Hematopoietic multipotent progenitor cell treated with erythropoietin and hydrocortisone succinate and interleukin-3 and kit ligand, for 4 days (in vitro differentiated cells): ENCODE measurements around the gene MYBPHL.

ENCODE experiments used
- DNase-seq: peaks from one replicate; pipeline ENCODE4 v3.0.0-alpha.2; 2015

The MYBPHL gene

DNA sequence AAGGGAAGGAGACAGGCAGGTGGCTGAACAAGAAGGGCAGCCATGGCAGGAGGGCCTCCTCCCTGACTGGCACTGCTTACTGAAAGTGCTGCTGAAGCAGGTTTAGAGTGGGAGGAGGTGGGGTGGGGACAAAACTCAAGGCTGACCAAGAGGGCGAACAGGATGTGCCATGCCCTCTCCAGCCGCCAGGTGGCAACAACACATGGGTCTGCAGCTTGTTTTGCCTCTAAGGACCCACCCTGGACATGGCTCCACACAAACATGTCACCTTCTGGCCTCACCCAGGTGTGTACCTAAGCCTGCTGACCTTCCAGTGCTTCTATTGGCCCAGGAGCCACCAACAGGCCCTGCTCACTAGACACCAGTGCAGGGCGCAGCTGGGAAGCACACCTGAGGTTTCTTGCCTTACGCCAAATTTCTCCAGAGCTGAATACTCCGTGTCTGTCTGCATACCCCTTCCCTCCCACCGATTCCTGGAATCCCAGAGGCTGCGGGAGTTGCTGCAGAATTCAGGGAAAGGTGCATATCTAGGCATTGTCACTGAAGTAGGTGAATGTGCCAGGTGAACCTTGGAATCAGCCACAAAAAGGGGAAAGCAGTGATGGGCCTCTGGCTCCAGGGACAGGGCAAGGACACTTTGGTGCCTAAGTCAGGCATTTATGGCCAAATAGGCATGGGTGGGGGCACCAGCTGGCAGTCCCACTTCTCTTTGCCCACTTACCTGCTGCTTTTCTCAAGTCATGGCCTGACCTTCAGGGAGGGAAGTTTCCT lies 29.2 kb downstream of the MYBPHL start:
- DNase-seq, result peak; percentile 84

DNA sequence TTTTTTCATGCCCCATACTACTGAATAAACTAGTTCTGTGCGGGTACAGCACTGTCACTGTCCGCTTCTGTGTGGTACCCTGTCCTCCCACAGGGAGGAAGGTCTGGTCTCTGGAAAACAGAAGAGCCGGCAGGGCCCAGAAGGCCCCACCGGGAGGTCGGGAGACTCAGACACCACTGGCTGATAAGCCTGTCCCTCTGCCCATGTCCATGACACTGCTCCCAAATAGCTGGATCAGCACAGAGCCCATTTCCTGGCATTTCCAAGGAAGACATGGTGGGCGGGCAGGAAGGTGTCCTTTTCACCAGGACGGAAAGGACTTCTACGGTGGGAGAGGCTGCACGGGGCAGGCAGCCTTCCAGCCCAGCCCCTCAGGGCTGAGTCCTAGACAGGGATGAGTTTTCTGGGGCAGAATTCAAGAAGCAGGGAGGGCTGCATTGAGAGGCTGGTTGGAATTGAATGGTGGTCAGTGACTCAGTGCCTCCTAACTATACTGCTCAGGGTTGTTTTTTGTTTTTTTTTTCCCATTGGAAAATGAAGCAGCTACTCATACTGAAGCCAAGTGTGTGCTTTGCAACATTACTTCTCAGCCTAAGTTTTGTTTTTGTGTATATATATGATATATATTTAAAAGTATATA lies 31.0 kb downstream of the MYBPHL start:
- DNase-seq, result no peak

DNA sequence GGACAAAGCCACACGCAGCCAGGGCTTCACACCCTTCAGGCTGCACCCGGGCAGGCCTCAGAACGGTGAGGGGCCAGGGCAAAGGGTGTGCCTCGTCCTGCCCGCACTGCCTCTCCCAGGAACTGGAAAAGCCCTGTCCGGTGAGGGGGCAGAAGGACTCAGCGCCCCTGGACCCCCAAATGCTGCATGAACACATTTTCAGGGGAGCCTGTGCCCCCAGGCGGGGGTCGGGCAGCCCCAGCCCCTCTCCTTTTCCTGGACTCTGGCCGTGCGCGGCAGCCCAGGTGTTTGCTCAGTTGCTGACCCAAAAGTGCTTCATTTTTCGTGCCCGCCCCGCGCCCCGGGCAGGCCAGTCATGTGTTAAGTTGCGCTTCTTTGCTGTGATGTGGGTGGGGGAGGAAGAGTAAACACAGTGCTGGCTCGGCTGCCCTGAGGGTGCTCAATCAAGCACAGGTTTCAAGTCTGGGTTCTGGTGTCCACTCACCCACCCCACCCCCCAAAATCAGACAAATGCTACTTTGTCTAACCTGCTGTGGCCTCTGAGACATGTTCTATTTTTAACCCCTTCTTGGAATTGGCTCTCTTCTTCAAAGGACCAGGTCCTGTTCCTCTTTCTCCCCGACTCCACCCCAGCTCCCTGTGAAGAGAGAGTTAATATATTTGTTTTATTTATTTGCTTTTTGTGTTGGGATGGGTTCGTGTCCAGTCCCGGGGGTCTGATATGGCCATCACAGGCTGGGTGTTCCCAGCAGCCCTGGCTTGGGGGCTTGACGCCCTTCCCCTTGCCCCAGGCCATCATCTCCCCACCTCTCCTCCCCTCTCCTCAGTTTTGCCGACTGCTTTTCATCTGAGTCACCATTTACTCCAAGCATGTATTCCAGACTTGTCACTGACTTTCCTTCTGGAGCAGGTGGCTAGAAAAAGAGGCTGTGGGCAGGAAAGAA lies 32.0 kb downstream of the MYBPHL start:
- no peak for DNase-seq

DNA sequence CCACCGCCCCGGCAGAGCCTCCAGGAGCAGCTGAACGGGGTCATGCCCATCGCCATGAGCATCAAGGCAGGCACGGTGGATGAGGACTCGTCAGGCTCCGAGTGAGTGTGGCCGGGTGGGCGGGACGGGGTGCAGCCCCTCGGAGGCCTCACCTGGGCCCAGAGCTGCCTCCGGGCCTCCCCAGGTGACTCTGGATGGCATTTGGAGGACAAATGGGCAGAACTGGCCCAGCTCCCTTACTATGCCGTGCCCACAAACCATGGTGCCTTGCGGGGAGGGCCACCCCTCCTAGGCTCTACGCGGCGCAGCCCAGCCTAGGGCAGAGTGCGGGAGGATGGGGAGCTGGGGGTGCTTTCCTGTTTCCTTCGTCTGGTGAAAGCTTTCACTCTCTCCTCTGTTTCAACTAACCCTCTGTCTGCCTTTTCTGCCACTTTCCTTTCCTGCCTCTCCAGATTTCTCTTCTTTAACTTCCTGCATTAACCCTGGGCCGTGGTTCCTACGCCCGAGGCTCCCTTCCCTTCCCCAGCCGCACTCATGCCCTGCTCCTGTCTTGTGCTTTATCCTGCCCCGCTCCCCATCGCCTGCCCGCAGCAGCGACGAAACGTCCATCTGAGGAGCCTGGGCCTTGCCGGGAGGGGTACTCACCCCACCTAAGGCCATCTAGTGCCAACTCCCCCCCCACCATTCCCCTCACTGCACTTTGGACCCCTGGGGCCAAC lies 33.1 kb downstream of the MYBPHL start:
- no peak for DNase-seq

DNA sequence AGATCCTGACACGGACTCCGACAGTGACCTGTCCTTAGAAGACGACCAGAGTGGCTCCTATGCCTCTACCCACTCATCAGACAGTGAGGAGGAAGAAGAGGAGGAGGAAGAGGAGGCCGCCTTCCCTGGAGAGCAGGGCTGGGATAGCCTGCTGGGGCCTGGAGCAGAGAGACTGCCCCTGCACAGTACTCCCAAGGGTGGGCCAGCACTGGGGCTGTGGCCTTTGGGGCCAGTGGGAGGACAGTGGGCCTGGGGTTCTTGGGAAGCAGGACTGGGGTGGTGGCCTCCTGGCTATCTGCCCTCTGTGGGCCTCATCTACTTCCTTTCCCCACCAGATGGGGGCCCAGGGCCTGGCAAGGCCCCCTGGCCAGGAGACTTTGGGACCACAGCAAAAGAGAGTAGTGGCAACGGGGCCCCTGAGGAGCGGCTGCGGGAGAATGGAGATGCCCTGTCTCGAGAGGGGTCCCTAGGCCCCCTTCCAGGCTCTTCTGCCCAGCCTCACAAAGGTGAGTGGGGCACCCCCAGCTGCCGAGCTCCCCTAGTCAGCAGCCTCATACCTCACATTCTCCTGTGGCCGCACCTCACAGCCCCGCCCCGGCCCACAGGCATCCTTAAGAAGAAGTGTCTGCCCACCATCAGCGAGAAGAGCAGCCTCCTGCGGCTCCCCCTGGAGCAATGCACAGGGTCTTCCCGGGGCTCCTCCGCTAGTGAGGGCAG lies 33.8 kb downstream of the MYBPHL start:
- no peak for DNase-seq

DNA sequence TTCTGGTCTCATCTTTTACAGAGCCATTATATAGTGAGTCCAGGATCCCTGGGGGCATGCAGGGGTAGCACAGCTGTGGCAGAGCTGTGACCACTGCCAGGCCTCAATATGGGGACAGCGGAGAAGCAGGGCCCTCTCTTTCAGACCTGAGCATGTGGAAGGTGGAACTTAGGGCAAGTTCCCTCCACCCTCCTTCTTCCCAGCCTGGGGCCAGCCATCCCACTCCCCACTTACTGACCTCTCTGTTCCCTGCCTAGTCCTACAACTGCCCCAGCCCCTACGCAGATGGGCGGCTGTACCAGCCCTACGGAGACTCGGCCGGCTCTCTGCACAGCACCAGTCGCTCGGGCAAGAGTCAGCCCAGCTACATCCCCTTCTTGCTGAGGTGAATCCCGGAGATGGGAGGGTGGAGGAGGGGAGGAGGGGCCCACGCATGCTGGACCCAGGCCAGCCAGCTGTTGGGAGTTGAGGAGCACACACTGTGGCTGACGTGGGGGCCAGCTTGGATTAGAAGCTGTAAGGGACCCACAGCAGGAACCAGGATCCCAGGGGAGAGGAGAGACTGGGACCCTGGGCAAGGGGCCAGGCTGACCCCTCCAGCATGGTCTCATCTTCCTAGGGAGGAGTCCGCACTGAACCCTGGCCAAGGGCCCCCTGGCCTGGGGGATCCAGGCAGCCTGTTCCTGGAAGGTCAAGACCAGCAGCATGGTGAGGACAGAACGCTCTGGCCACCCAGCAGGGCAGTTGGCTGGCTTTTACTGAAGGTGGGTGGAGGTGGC lies 34.6 kb downstream of the MYBPHL start:
- no peak for DNase-seq

DNA sequence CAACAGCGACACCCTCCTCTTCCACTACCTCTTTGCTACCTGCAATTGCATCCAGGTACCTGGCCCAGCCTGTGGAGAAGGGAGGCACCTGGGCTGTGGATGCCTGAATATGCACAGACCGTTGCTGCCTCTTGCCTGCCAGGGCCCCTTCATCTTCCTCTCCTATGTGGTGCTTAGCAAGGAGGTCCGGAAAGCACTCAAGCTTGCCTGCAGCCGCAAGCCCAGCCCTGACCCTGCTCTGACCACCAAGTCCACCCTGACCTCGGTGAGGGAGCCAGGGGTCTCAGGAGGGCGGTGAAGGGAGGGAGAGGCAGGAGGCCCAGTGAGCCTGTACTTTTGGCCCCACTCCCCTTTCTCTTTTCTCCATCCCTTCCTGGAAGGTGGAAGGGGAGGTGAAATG lies 35.4 kb downstream of the MYBPHL start:
- DNase-seq, result no peak

DNA sequence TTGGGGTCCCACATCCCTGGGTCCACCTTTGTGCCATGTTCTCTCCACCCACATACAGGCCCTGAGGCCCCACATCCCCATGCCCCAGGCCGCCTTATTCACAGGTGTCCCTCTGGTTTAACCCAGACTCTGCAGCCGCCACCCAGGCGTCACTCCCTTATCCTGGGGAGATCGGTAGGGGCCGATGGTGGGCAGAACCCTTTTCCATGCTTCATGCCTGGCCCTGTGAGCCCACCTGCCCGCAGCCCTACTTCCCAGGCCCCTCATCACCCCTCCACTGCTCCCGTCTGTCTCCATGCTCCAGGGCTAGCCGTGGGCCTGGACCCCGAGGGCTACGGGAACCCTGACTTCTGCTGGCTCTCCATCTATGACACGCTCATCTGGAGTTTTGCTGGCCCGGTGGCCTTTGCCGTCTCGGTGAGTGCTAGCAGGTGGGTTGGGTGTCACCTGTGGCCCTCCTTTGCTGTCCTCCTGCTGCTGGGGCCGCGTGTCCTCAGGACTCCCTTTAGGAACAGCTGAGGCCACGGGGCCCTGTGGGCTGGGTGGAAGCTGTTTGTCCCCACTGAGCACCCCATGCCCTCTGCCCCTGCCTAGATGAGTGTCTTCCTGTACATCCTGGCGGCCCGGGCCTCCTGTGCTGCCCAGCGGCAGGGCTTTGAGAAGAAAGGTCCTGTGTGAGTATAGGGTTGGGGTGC lies 36.0 kb downstream of the MYBPHL start:
- no peak for DNase-seq

DNA sequence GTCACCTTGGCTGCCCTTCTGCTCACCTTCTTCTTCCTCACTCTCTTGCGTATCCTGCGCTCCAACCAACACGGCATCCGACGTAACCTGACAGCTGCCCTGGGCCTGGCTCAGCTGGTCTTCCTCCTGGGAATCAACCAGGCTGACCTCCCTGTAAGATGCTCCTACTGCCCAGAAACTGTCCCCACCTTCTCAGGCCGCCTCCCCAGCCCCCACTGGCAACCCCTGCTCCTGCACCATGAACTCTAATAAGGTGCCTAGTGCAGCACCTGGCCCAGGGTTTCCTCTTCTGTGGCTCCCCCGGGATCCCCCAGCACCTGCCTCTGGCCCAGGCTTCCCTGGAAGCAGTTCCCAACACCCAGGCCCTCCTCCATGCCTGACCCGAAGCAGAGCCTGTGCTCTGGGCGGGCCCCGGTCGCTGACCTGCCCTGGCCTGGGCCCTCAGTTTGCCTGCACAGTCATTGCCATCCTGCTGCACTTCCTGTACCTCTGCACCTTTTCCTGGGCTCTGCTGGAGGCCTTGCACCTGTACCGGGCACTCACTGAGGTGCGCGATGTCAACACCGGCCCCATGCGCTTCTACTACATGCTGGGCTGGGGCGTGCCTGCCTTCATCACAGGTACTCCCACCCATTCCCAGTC lies 36.7 kb downstream of the MYBPHL start:
- DNase-seq, result no peak

DNA sequence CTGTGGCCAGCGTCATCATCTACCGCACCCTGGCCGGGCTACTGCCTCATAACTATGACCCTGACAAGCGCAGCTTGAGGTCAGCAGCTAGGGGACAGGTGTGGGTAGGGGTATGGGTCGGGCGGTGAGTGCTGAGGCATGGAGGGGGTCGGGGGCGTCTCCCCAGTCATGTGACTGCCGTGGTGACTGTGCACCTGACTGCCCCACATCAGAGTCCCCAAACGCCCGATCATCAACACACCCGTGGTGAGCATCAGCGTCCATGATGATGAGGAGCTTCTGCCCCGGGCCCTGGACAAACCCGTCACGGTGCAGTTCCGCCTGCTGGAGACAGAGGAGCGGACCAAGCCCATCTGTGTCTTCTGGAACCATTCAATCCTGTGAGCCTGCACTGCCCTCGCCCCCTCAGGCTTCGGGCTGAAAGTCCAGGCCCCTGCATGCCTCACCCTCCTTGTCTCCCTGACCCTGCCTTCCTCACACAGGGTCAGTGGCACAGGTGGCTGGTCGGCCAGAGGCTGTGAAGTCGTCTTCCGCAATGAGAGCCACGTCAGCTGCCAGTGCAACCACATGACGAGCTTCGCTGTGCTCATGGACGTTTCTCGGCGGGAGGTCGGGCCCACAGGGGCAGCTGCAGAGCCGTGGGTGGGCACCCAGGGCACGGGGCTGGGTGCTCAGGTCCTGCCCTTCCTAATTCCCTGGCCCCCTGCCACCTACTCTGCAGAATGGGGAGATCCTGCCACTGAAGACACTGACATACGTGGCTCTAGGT lies 37.4 kb downstream of the MYBPHL start:
- DNase-seq, result no peak

DNA sequence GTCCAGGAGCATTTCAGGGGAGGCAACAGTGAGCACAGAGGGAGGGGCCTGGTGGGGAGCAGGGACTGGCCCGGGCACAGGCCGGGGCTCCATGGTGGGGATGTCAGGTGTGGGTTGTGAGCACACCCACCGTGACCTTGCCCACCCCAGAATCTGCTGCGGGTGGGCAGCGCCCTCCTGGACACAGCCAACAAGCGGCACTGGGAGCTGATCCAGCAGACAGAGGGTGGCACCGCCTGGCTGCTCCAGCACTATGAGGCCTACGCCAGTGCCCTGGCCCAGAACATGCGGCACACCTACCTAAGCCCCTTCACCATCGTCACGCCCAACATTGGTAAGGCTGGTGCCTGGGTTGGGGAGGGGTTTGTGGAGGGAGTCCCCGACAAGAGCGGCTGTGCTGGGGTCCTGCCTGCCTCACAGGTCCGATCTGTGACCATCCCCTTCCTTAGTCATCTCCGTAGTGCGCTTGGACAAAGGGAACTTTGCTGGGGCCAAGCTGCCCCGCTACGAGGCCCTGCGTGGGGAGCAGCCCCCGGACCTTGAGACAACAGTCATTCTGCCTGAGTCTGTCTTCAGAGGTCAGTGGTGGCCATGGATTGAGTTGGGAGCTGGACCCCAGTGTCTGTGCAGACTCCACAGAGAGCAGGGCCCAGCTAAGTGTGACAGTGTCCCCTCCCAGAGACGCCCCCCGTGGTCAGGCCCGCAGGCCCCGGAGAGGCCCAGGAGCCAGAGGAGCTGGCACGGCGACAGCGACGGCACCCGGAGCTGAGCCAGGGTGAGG lies 38.2 kb downstream of the MYBPHL start:
- DNase-seq, result no peak

DNA sequence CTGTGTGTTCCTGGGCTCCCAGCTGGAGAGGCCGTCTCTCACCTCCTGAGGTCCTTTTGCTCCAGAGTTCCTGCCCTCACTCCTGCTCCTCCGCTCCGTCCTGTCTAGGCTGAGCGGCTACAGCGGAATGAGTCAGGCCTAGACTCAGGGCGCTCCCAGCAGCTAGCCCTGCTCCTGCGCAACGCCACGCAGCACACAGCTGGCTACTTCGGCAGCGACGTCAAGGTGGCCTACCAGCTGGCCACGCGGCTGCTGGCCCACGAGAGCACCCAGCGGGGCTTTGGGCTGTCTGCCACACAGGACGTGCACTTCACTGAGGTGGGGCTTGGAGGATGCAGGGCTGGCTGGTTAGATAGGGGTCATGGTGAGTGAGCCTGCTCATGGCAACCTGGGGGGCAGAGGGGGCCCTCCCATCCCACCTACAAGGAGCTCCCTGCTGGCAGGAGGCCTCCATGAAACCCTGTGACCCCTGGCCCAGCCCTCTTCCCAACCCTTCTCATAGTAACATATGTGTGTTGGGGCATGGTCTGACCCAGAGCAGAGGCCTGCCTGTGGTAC lies 39.0 kb downstream of the MYBPHL start:
- DNase-seq, result no peak

DNA sequence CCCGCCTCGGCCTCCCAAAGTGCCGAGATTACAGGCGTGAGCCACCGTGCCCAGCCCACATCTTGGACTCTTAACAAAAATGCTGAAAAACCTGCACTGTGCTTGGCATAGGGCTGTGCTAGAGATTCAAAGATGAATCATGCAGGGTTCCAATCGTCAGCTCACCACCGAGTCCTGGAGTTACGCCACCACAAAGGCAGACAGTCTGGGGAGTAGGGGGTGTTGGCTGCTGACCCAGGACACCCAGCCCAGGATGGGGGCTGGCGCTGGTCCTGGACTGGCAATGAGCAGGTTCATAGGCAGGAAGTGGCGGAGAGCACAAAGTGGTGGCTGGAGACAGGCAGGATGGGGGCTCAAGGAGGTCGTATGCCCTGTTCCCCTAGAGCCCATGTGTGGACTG lies 39.8 kb downstream of the MYBPHL start:
- no peak for DNase-seq

DNA sequence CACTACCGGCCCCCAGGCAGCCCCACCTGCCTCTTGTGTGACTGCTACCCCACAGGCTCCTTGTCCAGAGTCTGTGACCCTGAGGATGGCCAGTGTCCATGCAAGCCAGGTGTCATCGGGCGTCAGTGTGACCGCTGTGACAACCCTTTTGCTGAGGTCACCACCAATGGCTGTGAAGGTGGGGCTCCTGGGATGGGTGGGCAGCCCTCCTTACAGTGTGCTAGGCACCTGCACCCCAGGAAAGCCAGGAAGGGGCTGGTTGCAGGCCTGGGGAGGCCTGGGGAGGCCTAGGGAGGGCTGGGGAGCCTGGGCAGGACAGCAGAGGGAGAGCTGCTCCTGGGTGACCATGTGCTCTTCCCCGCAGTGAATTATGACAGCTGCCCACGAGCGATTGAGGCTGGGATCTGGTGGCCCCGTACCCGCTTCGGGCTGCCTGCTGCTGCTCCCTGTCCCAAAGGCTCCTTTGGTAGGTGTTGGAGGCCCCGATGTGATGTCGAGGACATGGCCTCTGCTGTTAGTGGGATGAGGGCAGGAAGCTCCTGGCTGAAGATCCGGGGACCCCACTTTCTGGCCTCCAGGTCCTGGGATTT lies 41.0 kb downstream of the MYBPHL start:
- DNase-seq, result no peak

DNA sequence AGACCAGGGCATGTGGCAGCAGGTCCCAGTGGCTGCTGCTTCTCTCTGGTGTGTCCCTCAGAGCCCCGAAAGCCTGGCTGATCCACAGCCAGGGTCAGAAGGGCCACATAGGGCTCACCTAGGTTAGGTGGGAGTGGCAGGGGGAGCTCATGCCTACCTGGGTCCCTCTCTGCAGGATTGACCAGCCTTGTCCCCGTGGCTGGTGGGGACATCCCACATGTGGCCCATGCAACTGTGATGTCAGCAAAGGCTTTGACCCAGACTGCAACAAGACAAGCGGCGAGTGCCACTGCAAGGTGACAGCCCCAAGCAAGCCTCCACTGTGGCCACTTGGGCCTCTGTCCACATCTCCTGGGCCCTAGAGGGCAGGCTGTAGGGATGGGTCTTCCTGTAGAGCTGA lies 41.8 kb downstream of the MYBPHL start:
- DNase-seq, result no peak

DNA sequence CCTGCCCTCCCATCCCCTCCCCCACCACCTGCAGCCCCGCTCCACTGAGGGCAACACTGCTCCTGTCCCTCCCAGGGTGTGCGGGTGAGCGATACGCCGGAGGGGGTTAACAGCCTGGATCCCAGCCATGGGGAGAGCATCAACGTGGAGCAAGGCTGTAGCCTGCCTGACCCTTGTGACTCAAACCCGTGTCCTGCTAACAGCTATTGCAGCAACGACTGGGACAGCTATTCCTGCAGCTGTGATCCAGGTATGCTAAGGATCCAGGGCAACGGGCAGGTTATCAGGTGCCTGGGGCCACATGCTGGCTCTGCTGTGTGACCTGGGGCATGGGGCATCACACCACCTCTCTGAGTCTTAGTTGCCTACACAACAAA lies 42.4 kb downstream of the MYBPHL start:
- no peak for DNase-seq

DNA sequence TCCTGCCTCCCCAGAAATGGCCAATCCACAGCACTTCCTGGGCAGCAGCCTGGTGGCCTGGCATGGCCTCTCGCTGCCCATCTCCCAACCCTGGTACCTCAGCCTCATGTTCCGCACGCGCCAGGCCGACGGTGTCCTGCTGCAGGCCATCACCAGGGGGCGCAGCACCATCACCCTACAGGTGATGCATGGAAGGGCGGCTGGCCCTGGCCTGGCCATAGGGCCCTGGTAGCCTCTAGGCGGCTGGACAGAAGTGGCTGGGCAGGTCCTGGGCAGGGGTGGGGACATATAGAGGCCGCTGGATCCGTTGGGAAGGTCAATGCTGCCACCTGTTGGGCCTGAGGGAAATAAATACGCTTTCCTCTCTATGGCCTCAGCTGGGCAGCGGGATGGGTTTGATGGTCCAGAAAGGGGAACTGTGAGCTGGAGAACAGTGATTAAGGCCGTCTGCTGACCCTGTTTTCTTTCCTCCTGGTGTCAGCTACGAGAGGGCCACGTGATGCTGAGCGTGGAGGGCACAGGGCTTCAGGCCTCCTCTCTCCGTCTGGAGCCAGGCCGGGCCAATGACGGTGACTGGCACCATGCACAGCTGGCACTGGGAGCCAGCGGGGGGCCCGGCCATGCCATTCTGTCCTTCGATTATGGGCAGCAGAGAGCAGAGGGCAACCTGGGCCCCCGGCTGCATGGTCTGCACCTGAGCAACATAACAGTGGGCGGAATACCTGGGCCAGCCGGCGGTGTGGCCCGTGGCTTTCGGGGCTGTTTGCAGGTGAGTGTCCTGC lies 43.0 kb downstream of the MYBPHL start:
- peak; percentile 85 for DNase-seq
